ENCODE results near the gene SEPTIN6.
"Not testable (repeated sequence)": the region's sequence is repeated elsewhere in the genome, so short reads cannot be mapped to it uniquely, and the experiment has no call there.

SEPTIN6 gene

GRCh38 chrX:119692191-119693039 is 553 bp downstream of the SEPTIN6 start:
- DNase-seq (ENCODE audit: low read depth, low spot score) = no peak
- H3K27ac ChIP-seq = no peak overlapping the region

- no peak overlapping the region for H3K27ac ChIP-seq
- no peak for DNase-seq (ENCODE audit: low read depth, low spot score)
These were observed 1.8 kb downstream of the SEPTIN6 start for GRCh38 chrX:119690921-119691716.

- DNase-seq (ENCODE audit: low read depth, low spot score) = no peak
- H3K27ac ChIP-seq = no peak overlapping the region
These were observed 4.1 kb downstream of the SEPTIN6 start for GRCh38 chrX:119688911-119689321.

- no peak overlapping the region for H3K27ac ChIP-seq
- DNase-seq (ENCODE audit: low read depth, low spot score) = no peak
These were observed 5.1 kb downstream of the SEPTIN6 start for GRCh38 chrX:119687661-119688413.

- no peak overlapping the region for H3K27ac ChIP-seq
- DNase-seq (ENCODE audit: low read depth, low spot score) = no peak
These were observed 6.8 kb downstream of the SEPTIN6 start for GRCh38 chrX:119686087-119686691.

- DNase-seq (ENCODE audit: low read depth, low spot score) = no peak
- H3K27ac ChIP-seq = no peak overlapping the region
These were observed 7.5 kb downstream of the SEPTIN6 start for GRCh38 chrX:119685225-119686066.

- no peak for DNase-seq (ENCODE audit: low read depth, low spot score)
- no peak overlapping the region for H3K27ac ChIP-seq
These were observed 8.1 kb downstream of the SEPTIN6 start for GRCh38 chrX:119684916-119685224.

- not testable (repeated sequence) for DNase-seq (ENCODE audit: low read depth, low spot score); H3K27ac ChIP-seq
These were observed 8.7 kb downstream of the SEPTIN6 start for GRCh38 chrX:119684312-119684711.

GRCh38 chrX:119682019-119682989 is 10.7 kb downstream of the SEPTIN6 start:
- no peak for DNase-seq (ENCODE audit: low read depth, low spot score)
- no peak overlapping the region for H3K27ac ChIP-seq

- DNase-seq (ENCODE audit: low read depth, low spot score) = no peak
- no peak overlapping the region for H3K27ac ChIP-seq
These were observed 15.3 kb downstream of the SEPTIN6 start for GRCh38 chrX:119677654-119677981.

GRCh38 chrX:119676949-119677653 is 15.9 kb downstream of the SEPTIN6 start:
- no peak for DNase-seq (ENCODE audit: low read depth, low spot score)
- H3K27ac ChIP-seq = no peak overlapping the region

GRCh38 chrX:119673336-119673735 is 19.6 kb downstream of the SEPTIN6 start:
- DNase-seq (ENCODE audit: low read depth, low spot score) = no peak
- no peak overlapping the region for H3K27ac ChIP-seq

- no peak for DNase-seq (ENCODE audit: low read depth, low spot score)
- no peak overlapping the region for H3K27ac ChIP-seq
These were observed 20.5 kb downstream of the SEPTIN6 start for GRCh38 chrX:119672426-119672825.

- H3K27ac ChIP-seq = no peak overlapping the region
- no peak for DNase-seq (ENCODE audit: low read depth, low spot score)
These were observed 23.4 kb downstream of the SEPTIN6 start for GRCh38 chrX:119669424-119670037.

- no peak for DNase-seq (ENCODE audit: low read depth, low spot score)
- no peak overlapping the region for H3K27ac ChIP-seq
These were observed 25.7 kb downstream of the SEPTIN6 start for GRCh38 chrX:119667111-119667878.

GRCh38 chrX:119664877-119665276 is 28.1 kb downstream of the SEPTIN6 start:
- DNase-seq (ENCODE audit: low read depth, low spot score) = not testable (repeated sequence)

GRCh38 chrX:119661486-119661885 is 31.5 kb downstream of the SEPTIN6 start:
- no peak overlapping the region for H3K27ac ChIP-seq
- DNase-seq (ENCODE audit: low read depth, low spot score) = no peak

More at GRCh38 chrX:119664877-119665276, 28.1 kb downstream of the SEPTIN6 start:
- not testable (repeated sequence) for H3K27ac ChIP-seq
